SK-N-SH (cell line): ENCODE measurements around the gene KIF13A. TPM values are rescaled to one million over a fixed set of nuclear protein-coding genes. Genes with fewer than 3 reads are reported as not detected.
"Not testable (repeated sequence)": the region's sequence is repeated elsewhere in the genome, so short reads cannot be mapped to it uniquely, and the experiment has no call there.

ENCODE experiments used
- CTCF ChIA-PET: fragments of 300-600, 350-600 bp; formaldehyde crosslinking; extraction: SDS; loops from one replicate; lab custom pipeline; 2021; lab: Yijun Ruan, JAX
- POLR2A ChIA-PET: fragments of 350-600 bp; sonication (Branson Sonifier 250); formaldehyde crosslinking; extraction: SDS; loops from one replicate; lab custom pipeline; 2020; ENCODE audit warnings: antibody characterized with exemption, inconsistent platforms; lab: Yijun Ruan, JAX
- DNase-seq: peaks from one replicate; pipeline ENCODE4 v3.0.0; 2012
- H2AFZ ChIP-seq: fragments of 200-600 bp; sonication (generic); 2 replicates; pipeline ENCODE4 v1.8.1; 2016; ENCODE audit warnings: antibody characterized with exemption, mild to moderate bottlenecking, low read depth
- H3F3A ChIP-seq: fragments of 200-600 bp; sonication (generic); replicated peaks from 2 replicates; pipeline ENCODE3; 2016; ENCODE audit warnings: antibody characterized with exemption, mild to moderate bottlenecking; ENCODE audit not compliant: insufficient read depth
- H3K27ac ChIP-seq, 2 experiments: fragments of 200-500 bp in 1 of 2; fragments of 200-600 bp in 1 of 2; sonication (Bioruptor generic) in 1 of 2; sonication (generic), shearing (Covaris generic) in 1 of 2; 2 replicates each; pipeline versions ENCODE4 v1.5.1 to v1.6.1; 2014 to 2016; ENCODE audit warnings: low read depth in 2 of 2, inconsistent platforms in 1 of 2, low read length in 1 of 2, mild to moderate bottlenecking in 1 of 2, mixed read lengths in 1 of 2
- H3K27me3 ChIP-seq: fragments of 200-600 bp; sonication (generic), shearing (Covaris generic); 2 replicates; pipeline ENCODE4 v1.6.1; 2016; ENCODE audit warnings: mixed run types; ENCODE audit not compliant: insufficient read depth
- H3K36me3 ChIP-seq, 2 experiments: fragments of 200-500 bp in 1 of 2; fragments of 200-600 bp in 1 of 2; sonication (Bioruptor generic) in 1 of 2; sonication (generic) in 1 of 2; replicated peaks in 1 of 2; 2 replicates each; pipeline versions ENCODE3 to v1.5.1; 2014 to 2016; ENCODE audit warnings: low read length in 1 of 2, mild to moderate bottlenecking in 1 of 2; ENCODE audit not compliant: insufficient read depth in 2 of 2, control insufficient read depth in 1 of 2
- H3K4me1 ChIP-seq, 2 experiments: fragments of 200-500 bp in 1 of 2; fragments of 200-600 bp in 1 of 2; sonication (Bioruptor generic) in 1 of 2; sonication (generic), shearing (Covaris generic) in 1 of 2; 2 replicates each; pipeline versions ENCODE4 v1.5.1 to v1.6.1; 2014 to 2016; ENCODE audit warnings: low read depth in 1 of 2, low read length in 1 of 2, mixed run types in 1 of 2; ENCODE audit not compliant: insufficient read depth in 2 of 2, control insufficient read depth in 1 of 2
- H3K4me2 ChIP-seq: fragments of 200-600 bp; sonication (generic), shearing (Covaris generic); 2 replicates; pipeline ENCODE4 v1.6.1; 2017; ENCODE audit warnings: mixed run types
- H3K4me3 ChIP-seq, 2 experiments: fragments of 200-500 bp in 1 of 2; fragments of 200-600 bp in 1 of 2; sonication (Bioruptor generic) in 1 of 2; sonication (generic), shearing (Covaris generic) in 1 of 2; 2 replicates each; pipeline versions ENCODE4 v1.5.1 to v1.8.1; 2014 to 2016; ENCODE audit warnings: low read depth in 2 of 2, inconsistent platforms in 1 of 2, low read length in 1 of 2, mild to moderate bottlenecking in 1 of 2, mixed read lengths in 1 of 2, moderate library complexity in 1 of 2
- H3K79me2 ChIP-seq: fragments of 200-600 bp; sonication (generic); 2 replicates; pipeline ENCODE4 v1.8.1; 2017; ENCODE audit warnings: mild to moderate bottlenecking; ENCODE audit not compliant: insufficient read depth
- H3K9ac ChIP-seq: fragments of 200-600 bp; sonication (generic); 2 replicates; pipeline ENCODE4 v1.6.1; 2017; ENCODE audit warnings: mixed run types
- H3K9me2 ChIP-seq: fragments of 200-600 bp; sonication (generic); 2 replicates; pipeline ENCODE4 v1.6.1; 2017; ENCODE audit warnings: mixed run types
- H3K9me3 ChIP-seq: fragments of 200-600 bp; sonication (generic); 2 replicates; pipeline ENCODE4 v1.6.1; 2017; ENCODE audit warnings: mixed run types, mild to moderate bottlenecking, moderate library complexity
- H4K20me1 ChIP-seq: fragments of 200-600 bp; sonication (generic); 2 replicates; pipeline ENCODE4 v1.6.1; 2017; ENCODE audit warnings: mild to moderate bottlenecking, mixed run types; ENCODE audit not compliant: insufficient read depth
- ELF1 ChIP-seq: IDR thresholded peaks from 2 replicates; pipeline ENCODE4 v1.4.0; 2012
- GABPA ChIP-seq: IDR thresholded peaks from 2 replicates; pipeline ENCODE4 v1.4.0; 2012; ENCODE audit warnings: low read depth, mild to moderate bottlenecking
- NFIC ChIP-seq: IDR thresholded peaks from 2 replicates; pipeline ENCODE4 v1.4.0; 2012; ENCODE audit warnings: borderline replicate concordance
- TCF12 ChIP-seq: IDR thresholded peaks from 2 replicates; pipeline ENCODE4 v1.4.0; 2012
- YY1 ChIP-seq: IDR thresholded peaks from 2 replicates; pipeline ENCODE4 v1.4.0; 2012; ENCODE audit warnings: low read depth, mild to moderate bottlenecking
- WGBS: methylation state at CpG from one replicate; pipeline ENCODE4 v1.1.6; 2017; ENCODE audit warnings: low lambda C conversion rate; 5-methylcytosine and 5-hydroxymethylcytosine counted together
- polyA plus RNA-seq, 3 experiments: library from polyadenylated mRNA; depleted of rRNA; stranded (reverse); fragments of >200 nt; gene quantifications; 2 replicates each; pipeline ENCODE4 v1.2.3, GENCODE V29; 2012

Gene KIF13A
- polyA plus RNA-seq, 1 of the 3 experiments (the other 2 are of a cell fraction): 18.2 TPM

- CTCF ChIA-PET: no interaction called here
- Histone ChIP-seq H3K27me3 (no peaks in the 10 kb centered on the region), H3K4me3 (no peak overlapping the region), H3K9me2 (no peaks in the 10 kb centered on the region), H3K4me1 (no peaks in the 10 kb centered on the region), H2AFZ (no peak overlapping the region), H4K20me1 (no peaks in the 10 kb centered on the region), H3K9ac (no peak overlapping the region), H3K4me2 (no peak overlapping the region), H3F3A (no peaks in the 10 kb centered on the region), H3K9me3 (peaks cover 8% of the 10 kb centered on the region; the same call in 1 of the 2 replicates), H3K36me3 (no peaks in the 10 kb centered on the region), H3K79me2 (no peaks in the 10 kb centered on the region), H3K27ac (no peak overlapping the region)
- 46% methylated on average over 1 of the region's 1 CpG for WGBS
- DNase-seq: no peak
- no peak for TF ChIP-seq NFIC
- POLR2A ChIA-PET: no interaction called here
Observed at GRCh38 chr6:17737704-17738252, 249.7 kb downstream of the KIF13A start.

GRCh38 chr6:17735311-17735710 lies 252.1 kb downstream of the KIF13A start:
- H4K20me1 ChIP-seq, H3K4me1 ChIP-seq, H3K4me2 ChIP-seq, POLR2A ChIA-PET, H3K9me2 ChIP-seq, H3K79me2 ChIP-seq, H3K4me3 ChIP-seq, H2AFZ ChIP-seq, DNase-seq, H3K27me3 ChIP-seq, H3K9me3 ChIP-seq, H3K27ac ChIP-seq, H3K9ac ChIP-seq, H3K36me3 ChIP-seq, H3F3A ChIP-seq, CTCF ChIA-PET: not testable (repeated sequence)
- WGBS: no CpG with 5 or more reads among the region's 27 CpGs

- ChIA-PET POLR2A (no interaction called here), CTCF (no interaction called here)
- Histone ChIP-seq H3K4me3 (no peak overlapping the region), H3F3A (no peaks in the 10 kb centered on the region), H2AFZ (no peak overlapping the region), H3K4me2 (no peak overlapping the region), H3K9me2 (no peaks in the 10 kb centered on the region), H3K36me3 (no peaks in the 10 kb centered on the region), H3K9me3 (no peaks in the 10 kb centered on the region), H3K27ac (no peak overlapping the region), H3K9ac (no peak overlapping the region), H4K20me1 (no peaks in the 10 kb centered on the region), H3K4me1 (peaks cover under 1 to 1% of the 10 kb centered on the region in 2 experiments; a peak in 2 of 4 replicates), H3K79me2 (no peaks in the 10 kb centered on the region), H3K27me3 (no peaks in the 10 kb centered on the region)
- TF ChIP-seq GABPA (no peak), YY1 (no peak), ELF1 (no peak), TCF12 (no peak)
- WGBS: 54% methylated on average over 6 of the region's 6 CpGs
- DNase-seq: no peak
Observed at GRCh38 chr6:17730078-17730704, 257.2 kb downstream of the KIF13A start.
